ENCODE data around the gene MAPKAP1.

MAPKAP1 gene

GRCh38 chr9:125681086-125681622, 25.9 kb downstream of the MAPKAP1 start:
- no peak for TF ChIP-seq CTCF (IDR thresholded peaks at IDR 0.05; ENCODE audit: poor library complexity, severe bottlenecking)
- Histone ChIP-seq H3K4me1 (ENCODE audit: insufficient read depth, poor library complexity, severe bottlenecking) (peaks cover 42% of the 10 kb centered on the region), H3K27me3 (ENCODE audit: insufficient read depth, poor library complexity, severe bottlenecking) (no peaks in the 10 kb centered on the region), H3K27ac (ENCODE audit: poor library complexity, severe bottlenecking) (peak overlapping the region; percentile 55), H3K9me3 (ENCODE audit: severe bottlenecking) (no peaks in the 10 kb centered on the region), H3K4me3 (ENCODE audit: severe bottlenecking) (no peak overlapping the region), H3K36me3 (ENCODE audit: low read depth) (peaks cover 3% of the 10 kb centered on the region; the same call in 1 of the 2 replicates)
- ATAC-seq (ENCODE audit: low read depth) (no peak), DNase-seq (ENCODE audit: low spot score) (no peak)

- peaks cover 49% of the 10 kb centered on the region for H3K4me1 ChIP-seq (ENCODE audit: insufficient read depth, poor library complexity, severe bottlenecking)
- H3K9me3 ChIP-seq (ENCODE audit: severe bottlenecking), result no peaks in the 10 kb centered on the region
- H3K27ac ChIP-seq (ENCODE audit: poor library complexity, severe bottlenecking), result peak overlapping the region; percentile 55
- no peaks in the 10 kb centered on the region for H3K27me3 ChIP-seq (ENCODE audit: insufficient read depth, poor library complexity, severe bottlenecking)
- peaks cover 2% of the 10 kb centered on the region; the same call in 1 of the 2 replicates for H3K36me3 ChIP-seq (ENCODE audit: low read depth)
- TF ChIP-seq CTCF (IDR thresholded peaks at IDR 0.05; ENCODE audit: poor library complexity, severe bottlenecking), result no peak
- DNase-seq (ENCODE audit: low spot score) (no peak), ATAC-seq (ENCODE audit: low read depth) (no peak)
- H3K4me3 ChIP-seq (ENCODE audit: severe bottlenecking), result no peak overlapping the region
Measured at GRCh38 chr9:125680445-125680844, 26.6 kb downstream of the MAPKAP1 start.

- peaks cover 56% of the 10 kb centered on the region for H3K4me1 ChIP-seq (ENCODE audit: insufficient read depth, poor library complexity, severe bottlenecking)
- TF ChIP-seq CTCF (IDR thresholded peaks at IDR 0.05; ENCODE audit: poor library complexity, severe bottlenecking), result no peak
- peak; percentile 52 for ATAC-seq (ENCODE audit: low read depth)
- H3K36me3 ChIP-seq (ENCODE audit: low read depth), result no peaks in the 10 kb centered on the region
- no peaks in the 10 kb centered on the region for H3K27me3 ChIP-seq (ENCODE audit: insufficient read depth, poor library complexity, severe bottlenecking)
- H3K27ac ChIP-seq (ENCODE audit: poor library complexity, severe bottlenecking), result peak overlapping the region; percentile 55
- H3K9me3 ChIP-seq (ENCODE audit: severe bottlenecking), result no peaks in the 10 kb centered on the region
- DNase-seq (ENCODE audit: low spot score), result no peak
- H3K4me3 ChIP-seq (ENCODE audit: severe bottlenecking), result no peak overlapping the region
Measured at GRCh38 chr9:125679597-125680189, 27.3 kb downstream of the MAPKAP1 start.

GRCh38 chr9:125674981-125675973, 31.7 kb downstream of the MAPKAP1 start:
- H3K36me3 ChIP-seq (ENCODE audit: low read depth), result peaks cover 23% of the 10 kb centered on the region
- H3K27ac ChIP-seq (ENCODE audit: poor library complexity, severe bottlenecking), result peak overlapping the region; percentile 85
- H3K4me1 ChIP-seq (ENCODE audit: insufficient read depth, poor library complexity, severe bottlenecking), result peaks cover 39% of the 10 kb centered on the region
- ATAC-seq (ENCODE audit: low read depth) (peak; percentile 95), DNase-seq (ENCODE audit: low spot score) (no peak)
- no peak for TF ChIP-seq CTCF (IDR thresholded peaks at IDR 0.05; ENCODE audit: poor library complexity, severe bottlenecking)
- no peaks in the 10 kb centered on the region for H3K9me3 ChIP-seq (ENCODE audit: severe bottlenecking)
- H3K4me3 ChIP-seq (ENCODE audit: severe bottlenecking), result no peak overlapping the region
- no peaks in the 10 kb centered on the region for H3K27me3 ChIP-seq (ENCODE audit: insufficient read depth, poor library complexity, severe bottlenecking)
